NCI-H2196 (cell line): ENCODE measurements around the gene FRMD5.
"Not testable (repeated sequence)": the region's sequence is repeated elsewhere in the genome, so short reads cannot be mapped to it uniquely, and the experiment has no call there.

ENCODE experiments used
- DNase-seq: peaks from one replicate; lab custom pipeline; 2025; ENCODE audit not compliant: unreplicated experiment; lab: John Stamatoyannopoulos, UW

FRMD5 gene

DNA sequence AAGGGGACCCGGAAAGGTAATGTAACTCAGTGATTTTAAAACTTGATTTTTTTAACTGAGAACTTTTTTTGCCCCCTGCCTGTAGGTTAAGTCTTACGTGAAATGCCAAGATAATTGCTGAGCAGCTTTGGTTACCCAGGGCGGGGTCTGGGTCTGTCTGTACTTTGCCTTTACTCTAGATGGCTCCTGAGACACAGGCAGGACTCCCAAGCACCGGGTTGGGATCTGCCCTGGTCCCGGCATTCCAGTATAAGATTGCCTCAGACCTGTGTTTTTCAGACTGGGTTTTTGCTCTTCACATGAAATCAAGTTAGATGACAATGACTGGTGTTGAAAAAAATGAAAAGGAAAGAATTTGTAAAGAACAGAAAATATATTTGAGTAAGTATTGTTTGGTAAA is 328.0 kb downstream of the FRMD5 start:
- no peak for DNase-seq

DNA sequence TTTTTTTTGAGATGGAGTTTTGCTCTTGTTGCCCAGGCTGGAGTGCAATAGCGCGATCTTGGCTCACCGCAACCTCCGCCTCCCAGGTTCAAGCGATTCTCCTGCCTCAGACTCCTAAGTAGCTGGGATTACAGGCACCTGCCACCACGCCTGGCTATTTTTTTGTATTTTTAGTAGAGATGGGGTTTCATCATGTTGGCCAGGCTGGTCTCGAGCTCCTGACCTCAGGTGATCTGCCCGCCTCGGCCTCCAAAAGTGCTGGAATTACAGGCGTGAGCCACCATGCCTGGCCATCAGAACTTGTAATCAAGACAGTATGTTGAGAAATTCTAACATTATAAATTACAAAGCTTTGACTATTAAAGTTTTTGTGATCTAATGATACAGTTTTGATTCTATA is 328.4 kb downstream of the FRMD5 start:
- DNase-seq: not testable (repeated sequence)

DNA sequence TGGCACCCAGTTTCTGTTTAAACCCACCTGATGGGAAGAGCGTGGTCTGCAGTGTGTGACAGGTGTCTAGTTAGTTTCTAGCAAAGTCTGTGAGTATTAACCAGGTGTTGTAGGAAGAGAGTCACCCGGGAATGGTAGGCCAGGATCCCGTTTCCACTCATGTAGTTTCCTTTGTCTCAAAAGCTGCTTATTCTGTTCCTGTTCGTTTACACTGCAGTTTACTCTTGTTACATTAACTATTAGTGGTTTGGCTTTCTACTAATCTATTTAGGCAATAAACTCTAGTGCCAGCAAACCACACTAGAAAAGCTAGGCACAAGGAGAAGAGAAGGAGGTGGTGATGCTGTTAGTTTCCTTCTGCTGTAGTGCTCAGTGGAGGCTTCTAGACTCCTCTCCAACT is 335.5 kb downstream of the FRMD5 start:
- DNase-seq: peak; percentile 49

DNA sequence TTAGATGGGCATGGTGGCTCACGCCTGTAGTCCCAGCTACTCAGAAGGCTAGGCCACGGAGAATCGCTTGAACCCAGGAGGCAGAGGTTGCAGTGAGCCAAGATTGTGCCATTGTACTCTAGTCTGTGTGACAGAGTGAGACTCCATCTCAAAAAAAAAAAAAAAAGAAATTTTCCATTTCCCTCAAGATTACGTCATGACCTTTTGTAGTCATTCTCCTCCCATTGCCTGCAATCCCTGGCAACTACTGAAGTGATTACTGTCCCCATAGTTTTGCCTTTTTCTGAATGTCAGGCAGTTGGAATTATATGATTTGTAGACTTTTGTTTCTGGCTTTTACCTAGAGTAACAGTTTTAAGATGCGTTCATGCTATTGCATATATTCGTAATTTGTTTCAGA is 340.3 kb downstream of the FRMD5 start:
- DNase-seq: no peak

DNA sequence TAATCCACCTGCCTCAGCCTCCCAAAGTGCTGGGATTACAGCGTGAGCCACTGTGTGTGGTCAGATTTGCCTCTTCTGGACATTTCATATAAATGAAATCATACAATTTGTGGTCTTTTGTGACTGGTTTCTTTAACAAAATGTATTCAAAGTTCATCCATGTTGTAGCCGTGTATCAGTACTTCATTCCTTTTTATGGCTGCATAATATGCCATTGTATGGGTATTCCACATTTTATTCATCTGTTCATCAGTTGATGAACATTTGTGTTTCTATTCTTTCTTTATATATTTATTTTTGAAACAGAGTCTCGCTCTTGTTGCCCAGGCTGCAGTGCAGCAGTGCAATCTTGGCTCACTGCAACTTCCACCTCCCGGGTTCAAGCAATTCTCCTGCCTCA is 342.5 kb downstream of the FRMD5 start:
- DNase-seq: no peak

DNA sequence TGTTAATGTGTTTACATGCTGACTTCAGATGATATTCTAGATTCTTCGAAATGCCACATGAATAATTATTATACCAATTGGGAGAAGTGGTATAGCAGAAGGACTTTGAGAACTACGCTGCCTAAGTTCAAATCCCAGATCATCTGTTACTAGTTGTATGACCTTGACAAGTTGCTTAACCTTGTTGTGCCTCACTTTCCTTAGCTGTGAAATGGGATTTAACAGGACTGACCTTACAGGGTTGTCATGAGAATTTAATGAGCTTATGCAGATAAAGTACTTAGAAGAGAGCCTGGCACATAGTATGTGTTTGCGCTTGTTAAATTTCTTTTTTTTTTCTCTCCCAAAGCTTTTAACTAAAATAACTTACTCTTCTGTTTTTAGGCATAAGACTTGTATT is 343.8 kb downstream of the FRMD5 start:
- DNase-seq: no peak

DNA sequence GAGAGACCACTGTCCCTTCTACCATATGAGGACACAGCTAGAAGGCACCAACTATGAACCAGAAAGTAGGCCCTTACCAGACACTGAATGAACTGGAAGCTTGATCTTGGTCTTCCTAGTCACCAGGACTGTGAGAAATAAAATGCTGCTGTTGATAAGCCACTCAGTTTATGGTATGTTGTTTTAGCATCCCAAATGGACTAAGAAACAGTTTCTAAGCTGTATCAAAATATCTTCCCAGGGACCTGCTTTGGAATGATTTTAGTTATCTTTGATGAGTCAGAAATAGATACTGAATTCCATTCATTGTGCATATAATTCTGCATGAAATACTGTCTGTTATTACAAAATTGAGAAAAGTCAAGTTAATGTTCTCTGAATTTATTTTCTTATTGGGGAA is 349.6 kb downstream of the FRMD5 start:
- no peak for DNase-seq

DNA sequence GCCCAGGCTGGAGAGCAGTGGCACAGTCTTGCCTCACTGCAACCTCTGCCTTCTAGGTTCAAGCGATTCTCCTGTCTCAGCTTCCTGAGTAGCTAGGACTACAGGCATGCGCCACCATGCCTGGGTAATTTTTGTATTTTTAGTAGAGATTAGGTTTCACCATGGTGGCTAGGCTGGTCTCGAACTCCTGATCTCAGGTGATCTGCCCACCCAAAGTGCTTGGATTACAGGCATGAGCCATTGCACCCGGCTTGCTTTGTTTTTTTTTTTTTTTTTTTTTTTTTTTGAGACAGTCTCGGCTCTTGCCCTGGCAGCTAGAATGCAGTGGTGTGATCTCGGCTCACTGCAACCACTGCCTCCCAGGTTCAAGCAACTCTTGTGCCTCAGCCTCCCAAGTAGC is 362.6 kb downstream of the FRMD5 start:
- DNase-seq: not testable (repeated sequence)

DNA sequence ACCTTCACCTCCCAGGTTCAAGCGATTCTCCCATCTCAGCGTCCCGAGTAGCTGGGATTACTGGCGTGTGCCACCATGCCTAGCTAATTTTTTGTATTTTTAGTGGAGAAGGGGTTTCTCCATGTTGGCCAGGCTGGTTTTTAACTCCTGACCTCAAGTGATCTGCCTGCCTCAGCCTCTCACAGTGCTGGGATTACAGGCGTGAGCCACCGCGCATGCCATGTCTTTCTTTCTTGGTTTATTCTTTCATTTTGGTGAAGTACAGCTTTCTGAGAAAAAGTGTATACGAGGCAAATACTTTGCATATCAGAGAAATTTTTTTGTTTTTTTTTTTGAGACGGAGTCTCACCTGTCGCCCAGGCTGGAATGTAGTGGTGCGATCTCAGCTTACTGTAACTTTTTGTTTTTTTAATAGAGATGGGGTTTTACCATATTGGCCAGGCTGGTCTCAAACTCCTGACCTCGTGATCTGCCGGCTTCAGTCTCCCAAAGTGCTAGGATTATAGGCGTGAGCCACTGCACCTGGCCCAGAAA is 363.5 kb downstream of the FRMD5 start:
- DNase-seq: not testable (repeated sequence)

DNA sequence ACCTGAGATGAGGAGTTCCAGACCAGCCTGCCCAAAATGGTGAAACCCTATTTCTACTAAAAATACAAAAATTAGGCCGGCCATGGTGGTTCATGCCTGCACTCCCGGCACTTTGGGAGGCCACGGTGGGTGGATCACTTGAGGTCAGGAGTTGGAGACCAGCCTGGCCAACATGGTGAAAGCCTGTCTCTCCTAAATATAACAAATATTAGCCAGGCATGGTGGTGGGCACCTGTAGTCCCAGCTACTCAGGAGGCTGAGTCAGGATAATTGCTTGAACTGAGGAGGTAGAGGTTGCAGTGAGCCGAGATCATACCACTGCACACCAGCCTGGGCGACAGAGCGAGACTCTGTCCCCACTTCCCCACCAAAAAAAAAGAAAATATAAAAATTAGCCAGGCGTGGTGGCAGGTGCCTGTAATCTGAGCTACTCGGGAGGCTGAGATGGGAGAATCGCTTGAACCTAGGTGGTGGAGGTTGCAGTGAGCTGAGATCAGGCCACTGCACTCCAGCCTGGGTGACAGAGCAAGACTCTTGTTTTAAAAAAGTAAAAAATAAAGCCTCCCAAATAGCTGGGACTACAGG is 364.3 kb downstream of the FRMD5 start:
- DNase-seq: not testable (repeated sequence)

DNA sequence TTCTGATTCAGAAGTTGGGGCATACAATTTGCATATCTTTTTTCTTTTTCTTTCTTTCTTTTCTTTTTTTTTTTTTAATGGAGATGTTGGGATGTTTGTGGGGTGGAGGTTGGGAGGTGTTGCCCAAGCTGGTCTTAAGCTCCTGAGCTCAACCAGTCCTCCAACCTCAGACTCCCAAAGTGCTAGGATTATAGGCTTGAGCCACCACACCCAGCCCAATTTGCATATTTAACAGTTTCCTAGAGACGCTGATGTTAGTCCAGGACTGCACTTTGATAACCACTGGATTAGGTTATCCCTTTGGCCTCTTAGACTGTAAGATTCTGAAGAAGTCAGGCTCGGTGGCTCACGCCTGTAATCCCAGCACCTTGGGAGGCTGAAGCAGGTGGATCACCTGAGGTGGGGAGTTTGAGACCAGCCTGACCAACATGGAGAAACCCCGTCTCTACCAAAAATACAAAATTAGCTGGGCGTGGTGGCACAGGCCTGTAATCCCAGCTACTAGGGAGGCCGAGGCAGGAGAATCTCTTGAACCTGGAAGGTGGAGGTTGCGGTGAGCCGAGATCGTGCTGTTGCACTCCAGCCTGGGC is 365.0 kb downstream of the FRMD5 start:
- DNase-seq: not testable (repeated sequence)

DNA sequence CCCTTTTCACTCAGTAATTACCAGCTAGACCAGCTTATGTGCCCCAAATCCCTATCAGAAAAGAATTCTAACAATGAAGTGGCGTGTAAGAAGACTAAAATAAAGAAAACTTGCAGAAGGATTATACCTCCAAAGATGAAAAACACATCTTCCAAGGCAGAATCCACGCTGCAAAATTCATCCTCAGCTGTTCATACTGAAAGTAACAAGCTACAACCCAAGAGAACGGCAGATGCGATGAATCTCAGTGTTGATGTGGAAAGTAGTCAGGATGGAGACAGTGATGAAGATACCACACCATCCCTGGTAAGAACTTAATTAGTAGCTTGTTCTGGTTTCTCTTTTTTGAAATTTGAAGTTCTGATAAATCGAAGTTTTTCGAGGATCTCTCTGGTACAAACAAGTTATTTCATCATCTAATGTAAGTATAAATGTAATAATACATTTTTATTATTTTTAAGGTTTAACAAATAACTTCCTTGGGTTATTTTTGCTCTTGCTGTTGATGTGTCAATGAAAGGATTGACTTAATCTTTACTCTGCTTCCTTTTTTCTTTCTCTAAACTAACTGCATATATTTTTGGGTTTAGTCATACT is 366.9 kb downstream of the FRMD5 start:
- DNase-seq: no peak

DNA sequence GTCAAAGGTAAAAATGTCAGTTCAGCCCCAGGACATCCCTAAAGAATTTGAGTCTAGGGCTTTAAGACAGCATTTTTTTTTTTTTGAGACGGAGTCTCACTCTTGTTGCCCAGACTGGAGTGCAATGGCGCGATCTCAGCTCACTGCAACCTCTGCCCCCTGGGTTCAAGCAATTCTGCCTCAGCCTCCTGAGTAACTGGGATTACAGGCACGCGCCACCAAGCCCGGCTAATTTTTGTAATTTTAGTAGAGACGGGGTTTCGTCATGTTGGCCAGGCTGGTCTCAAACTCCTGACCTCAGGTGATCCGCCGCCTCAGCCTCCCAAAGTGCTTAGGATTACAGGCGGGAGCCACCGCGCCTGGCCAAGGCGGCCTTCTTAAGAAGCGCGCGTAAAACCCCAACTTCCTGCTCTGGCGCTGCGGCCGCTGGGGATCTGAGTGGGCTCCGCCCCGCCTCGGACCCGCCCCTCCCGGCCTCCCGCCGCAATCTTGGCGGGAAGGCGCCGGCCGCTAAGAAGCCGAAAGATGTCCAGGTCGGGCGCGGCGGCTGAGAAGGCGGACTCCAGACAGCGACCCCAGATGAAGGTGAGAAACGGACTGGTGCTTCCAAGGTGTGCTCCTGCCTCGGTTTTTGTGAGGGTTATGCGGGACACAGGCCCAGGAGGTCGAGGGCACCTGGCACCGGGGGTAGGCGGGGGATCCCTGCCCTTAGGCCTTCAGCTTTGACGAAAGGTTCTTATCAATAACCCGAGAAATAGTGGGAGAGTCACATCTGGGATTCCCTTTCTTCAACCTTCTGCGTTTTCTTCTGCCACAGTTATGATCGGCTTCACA is 368.3 kb downstream of the FRMD5 start, which contains the start of gene WDR76:
Gene WDR76 (plus strand): TSS at position 495 of the 834 bp plus-strand sequence. CDS start 31 bp downstream, at position 526.
- DNase-seq: peak; percentile 78

DNA sequence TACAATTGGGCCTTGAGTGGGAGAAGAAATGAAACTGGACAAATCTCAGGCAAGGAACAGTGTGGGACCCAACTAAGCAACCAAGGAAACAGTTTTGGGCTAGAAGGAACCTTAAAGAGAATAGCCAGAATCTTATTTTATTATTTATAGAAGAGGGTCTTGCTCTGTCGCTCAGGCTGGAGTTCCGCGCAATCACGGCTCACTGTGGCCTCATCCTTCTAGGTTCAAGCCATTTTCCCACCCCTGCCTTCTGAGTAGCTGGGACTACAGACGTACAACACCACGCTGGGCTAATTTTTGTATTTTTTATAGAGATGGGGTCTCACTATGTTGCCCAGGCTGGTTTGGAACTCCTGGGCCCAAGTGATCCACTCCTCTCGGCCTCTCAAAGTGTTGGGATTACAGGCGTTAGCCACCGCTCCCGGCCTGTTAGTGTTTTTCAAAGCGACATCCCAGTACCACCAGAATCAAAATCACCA is 369.0 kb downstream of the FRMD5 start:
- no peak for DNase-seq

DNA sequence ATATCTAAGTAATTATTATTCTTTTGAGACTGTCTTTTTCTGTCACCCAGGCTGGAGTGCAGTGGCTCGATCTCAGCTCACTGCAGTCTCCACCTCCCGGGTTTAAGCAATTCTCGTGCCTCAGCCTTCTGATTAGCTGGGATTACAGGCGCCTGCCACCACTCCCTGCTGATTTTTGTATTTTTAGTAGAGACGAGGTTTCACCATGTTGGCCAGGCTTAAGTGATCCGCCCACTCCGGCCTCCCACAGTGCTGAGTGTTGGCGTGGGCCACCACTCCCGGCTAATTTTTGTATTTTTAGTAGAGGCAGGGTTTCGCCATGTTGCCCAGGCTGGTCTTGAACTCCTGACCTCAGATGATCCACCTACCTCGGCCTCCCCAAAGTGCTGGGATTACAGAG is 369.8 kb downstream of the FRMD5 start:
- not testable (repeated sequence) for DNase-seq

DNA sequence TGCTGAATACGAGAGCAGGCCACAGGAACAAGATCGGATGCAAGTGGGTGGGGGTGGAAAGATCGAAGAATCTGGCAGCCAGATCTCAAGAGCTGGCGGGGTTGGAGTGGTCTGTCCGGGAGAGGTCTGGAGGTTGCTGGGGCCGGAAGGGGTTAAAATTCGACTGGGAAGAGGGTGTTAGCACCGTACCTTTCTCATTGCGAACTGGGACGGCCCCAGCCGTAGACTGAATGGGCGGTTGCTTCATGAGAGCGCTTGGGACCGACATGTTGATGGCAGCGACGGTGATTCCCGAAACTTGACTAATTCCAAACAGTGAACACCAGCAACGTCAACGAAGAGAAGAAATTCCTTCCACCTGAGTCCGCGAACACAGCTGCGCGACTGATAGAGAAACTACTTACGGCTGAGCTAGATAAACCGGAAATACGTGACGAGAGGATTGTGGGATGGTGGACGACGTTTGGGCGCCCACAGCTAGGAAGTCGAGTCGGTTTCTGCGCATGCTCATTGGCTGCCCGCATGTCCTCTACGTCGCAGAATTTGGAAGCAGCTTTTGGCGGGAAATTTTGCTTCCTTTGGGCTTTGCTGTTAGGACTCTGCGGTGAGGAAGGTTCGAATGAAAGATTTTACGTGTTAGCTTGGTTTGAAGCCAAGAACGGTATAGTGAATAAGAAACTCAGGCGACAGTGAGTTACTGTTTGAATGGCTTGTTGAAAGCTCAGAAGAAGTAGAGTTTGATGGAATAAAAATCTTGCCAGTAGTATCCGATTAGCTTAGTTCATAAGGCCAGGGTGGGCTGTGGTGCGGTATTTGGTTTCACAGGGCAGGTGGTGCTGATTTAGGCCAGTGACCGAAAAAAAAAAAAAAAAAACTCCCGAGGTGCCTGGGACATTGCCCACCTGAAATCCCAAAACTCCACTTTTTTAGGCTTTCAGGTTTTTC is 370.5 kb downstream of the FRMD5 start, which contains the start of gene MFAP1:
Gene MFAP1 (minus strand): TSS at position 389 of the 945 bp plus-strand sequence. CDS start 121 bp downstream, at position 268.
- peak; percentile 87 for DNase-seq

DNA sequence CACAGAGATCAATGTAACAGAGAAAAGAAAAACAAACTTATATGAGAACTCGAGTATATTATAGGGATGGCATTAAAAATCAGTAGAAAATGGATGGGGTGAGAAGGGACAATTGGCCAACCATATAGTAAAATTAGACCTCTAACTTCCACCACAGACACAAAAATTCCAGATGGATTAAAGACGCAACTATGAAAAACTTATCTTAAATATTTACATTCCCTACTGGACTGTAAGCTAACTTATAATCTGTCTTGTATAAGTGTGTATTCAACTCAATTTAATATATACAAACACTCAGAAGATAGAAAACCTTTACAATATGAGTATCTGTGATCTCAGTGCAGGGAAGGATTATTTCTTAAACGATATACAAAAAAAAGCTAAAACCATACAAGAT is 373.6 kb downstream of the FRMD5 start:
- DNase-seq: no peak
